Measurements from ENCODE around the gene FGR.

The FGR gene

GRCh38 chr1:27666791-27667254 lies 31.8 kb upstream of the FGR start:
- no peak overlapping the region for H3K4me3 ChIP-seq (ENCODE audit: low read depth, low read length)
- no peak for TF ChIP-seq CTCF (IDR thresholded peaks at IDR 0.05; ENCODE audit: low read depth, low read length)
- DNase-seq (ENCODE audit: low read depth, low spot score): no peak
- in situ Hi-C loops (cut with HindIII; ENCODE audit: low sequenced_read_pairs): no loop called here

GRCh38 chr1:27666294-27666693 lies 31.3 kb upstream of the FGR start:
- no peak for DNase-seq (ENCODE audit: low read depth, low spot score)
- in situ Hi-C loops (cut with HindIII; ENCODE audit: low sequenced_read_pairs): no loop called here
- TF ChIP-seq CTCF (IDR thresholded peaks at IDR 0.05; ENCODE audit: low read depth, low read length): no peak
- H3K4me3 ChIP-seq (ENCODE audit: low read depth, low read length): no peak overlapping the region

- H3K4me3 ChIP-seq (ENCODE audit: low read depth, low read length): no peak overlapping the region
- no peak for DNase-seq (ENCODE audit: low read depth, low spot score)
- TF ChIP-seq CTCF (IDR thresholded peaks at IDR 0.05; ENCODE audit: low read depth, low read length): no peak
- in situ Hi-C loops (cut with HindIII; ENCODE audit: low sequenced_read_pairs): no loop called here
Measured at GRCh38 chr1:27665016-27665651, 30.1 kb upstream of the FGR start.

GRCh38 chr1:27664291-27664690 lies 29.3 kb upstream of the FGR start:
- no peak overlapping the region for H3K4me3 ChIP-seq (ENCODE audit: low read depth, low read length)
- in situ Hi-C loops (cut with HindIII; ENCODE audit: low sequenced_read_pairs): no loop called here
- TF ChIP-seq CTCF (IDR thresholded peaks at IDR 0.05; ENCODE audit: low read depth, low read length): no peak

GRCh38 chr1:27662707-27663393 lies 27.9 kb upstream of the FGR start:
- in situ Hi-C loops (cut with HindIII; ENCODE audit: low sequenced_read_pairs): no loop called here
- TF ChIP-seq CTCF (IDR thresholded peaks at IDR 0.05; ENCODE audit: low read depth, low read length): peak; percentile 85
- DNase-seq (ENCODE audit: low read depth, low spot score): peak; percentile 78
- H3K4me3 ChIP-seq (ENCODE audit: low read depth, low read length): no peak overlapping the region

More at GRCh38 chr1:27664291-27664690, 29.3 kb upstream of the FGR start:
- DNase-seq (ENCODE audit: low read depth, low spot score): no peak

- TF ChIP-seq CTCF (IDR thresholded peaks at IDR 0.05; ENCODE audit: low read depth, low read length): no peak
- H3K4me3 ChIP-seq (ENCODE audit: low read depth, low read length): no peak overlapping the region
- in situ Hi-C loops (cut with HindIII; ENCODE audit: low sequenced_read_pairs): no loop called here
- no peak for DNase-seq (ENCODE audit: low read depth, low spot score)
Measured at GRCh38 chr1:27662261-27662660, 27.3 kb upstream of the FGR start.
